HG02759 (cell line): Measurements from ENCODE around the gene ADSS1.

ENCODE experiments used
- ATAC-seq: cut with Tn5 transposase; IDR thresholded peaks from one replicate; pipeline ENCODE4 v1.9.1; 2021; ENCODE audit warnings: mild to moderate bottlenecking, moderate library complexity; ENCODE audit not compliant: unreplicated experiment

The ADSS1 gene

DNA sequence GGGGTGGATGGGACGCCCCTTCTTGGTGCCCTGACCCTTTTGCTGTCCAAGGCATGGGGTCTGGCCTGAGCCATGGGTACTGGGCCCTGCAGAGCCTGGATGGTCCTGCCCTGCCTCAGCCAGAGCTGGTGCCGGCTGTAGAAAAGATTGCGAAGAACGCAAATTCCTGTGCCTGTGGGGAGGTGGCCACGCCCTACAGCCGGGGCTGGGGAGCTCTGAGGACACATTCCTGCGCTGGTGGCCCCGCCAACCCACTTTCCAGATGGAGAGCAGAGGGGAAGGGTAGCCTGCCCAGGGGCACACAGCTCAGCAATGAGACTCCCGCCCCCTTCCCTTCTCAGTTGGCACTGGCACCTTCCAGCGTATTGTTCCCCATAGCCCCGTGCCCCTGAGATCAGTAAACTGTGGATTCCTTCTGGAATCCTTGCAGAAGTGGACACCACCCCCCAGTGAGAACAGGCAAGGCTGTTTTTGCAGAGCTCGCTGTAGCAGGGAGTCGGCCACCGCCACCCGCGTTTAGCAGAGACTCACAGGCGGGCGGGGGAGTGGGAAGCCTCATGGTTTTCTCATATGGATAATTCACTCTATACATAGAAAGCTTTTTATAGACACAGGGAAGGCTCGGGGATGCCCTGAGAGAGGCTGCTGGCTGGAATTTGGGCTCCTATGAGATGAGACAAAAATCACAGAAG is 26.0 kb upstream of the ADSS1 start:
- no peak for ATAC-seq

- no peak for ATAC-seq
These were observed 25.2 kb upstream of the ADSS1 start for GRCh38 chr14:104698688-104699425.

- no peak for ATAC-seq
These were observed 24.6 kb upstream of the ADSS1 start for GRCh38 chr14:104699426-104699748.

GRCh38 chr14:104700225-104700651 is 23.8 kb upstream of the ADSS1 start:
- no peak for ATAC-seq

DNA sequence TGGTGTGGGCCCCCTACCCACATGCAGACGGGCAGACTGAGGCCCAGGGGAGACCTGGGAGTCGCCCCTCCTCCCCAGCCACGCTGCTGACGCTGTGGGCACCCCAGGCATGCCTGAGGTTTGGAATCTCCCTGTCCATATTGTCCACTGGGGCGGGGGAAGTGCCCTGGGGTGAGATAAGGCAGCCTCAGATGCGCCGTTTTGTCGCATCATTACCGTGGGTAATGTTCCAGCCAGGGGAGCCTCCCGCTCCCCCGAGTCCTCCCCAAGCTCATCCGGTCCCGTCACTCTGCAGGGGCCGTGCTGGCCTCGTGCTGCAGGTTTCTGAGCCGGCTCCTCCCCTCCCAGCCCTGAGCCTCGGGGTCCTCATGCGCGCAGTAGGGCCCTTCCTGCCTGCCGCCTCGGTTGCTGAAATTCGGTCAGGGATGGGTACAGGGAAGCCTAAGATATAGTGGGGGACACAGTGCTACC is 23.2 kb upstream of the ADSS1 start:
- ATAC-seq = no peak

GRCh38 chr14:104701383-104702076 is 22.5 kb upstream of the ADSS1 start:
- no peak for ATAC-seq

DNA sequence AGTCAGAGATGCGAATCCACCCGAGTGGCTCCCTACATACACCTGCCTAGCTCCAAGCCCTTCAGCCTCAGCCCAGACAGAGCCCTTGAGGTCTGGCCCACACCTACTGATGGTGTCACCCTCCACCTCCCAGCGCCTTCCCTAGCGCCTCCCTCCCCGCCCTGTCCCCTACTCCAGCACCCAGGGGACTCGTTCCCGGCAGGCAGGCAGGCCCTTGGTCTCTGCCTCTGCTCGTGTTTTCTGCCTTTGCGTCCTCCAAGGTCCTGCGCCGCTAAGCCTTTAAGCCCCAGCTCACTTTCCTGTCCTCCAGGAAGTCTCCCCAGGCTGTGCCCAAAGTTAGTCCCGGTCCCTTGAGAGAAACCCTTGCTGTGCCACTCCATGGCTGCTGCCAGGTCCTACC is 21.9 kb upstream of the ADSS1 start:
- ATAC-seq = no peak

DNA sequence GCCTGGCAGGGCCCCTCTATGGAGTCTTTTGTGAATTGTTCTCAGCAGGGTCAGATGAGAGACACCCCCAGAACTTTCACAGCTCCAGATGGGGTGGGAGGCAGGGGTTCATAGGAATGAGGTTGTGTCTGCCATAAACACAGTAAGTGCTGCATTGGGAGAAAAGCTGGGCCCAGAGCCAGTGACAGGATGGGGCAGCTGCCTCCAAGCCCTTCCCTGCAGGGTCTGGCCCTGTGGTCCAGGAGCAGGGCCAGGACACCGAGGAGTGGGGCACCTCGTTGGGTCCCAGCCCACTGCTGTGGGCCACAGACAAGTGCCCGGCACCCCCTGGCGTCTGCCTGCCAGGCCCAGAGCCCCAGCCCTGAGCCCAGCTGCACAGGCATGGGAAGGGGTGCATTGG is 21.4 kb upstream of the ADSS1 start:
- no peak for ATAC-seq

DNA sequence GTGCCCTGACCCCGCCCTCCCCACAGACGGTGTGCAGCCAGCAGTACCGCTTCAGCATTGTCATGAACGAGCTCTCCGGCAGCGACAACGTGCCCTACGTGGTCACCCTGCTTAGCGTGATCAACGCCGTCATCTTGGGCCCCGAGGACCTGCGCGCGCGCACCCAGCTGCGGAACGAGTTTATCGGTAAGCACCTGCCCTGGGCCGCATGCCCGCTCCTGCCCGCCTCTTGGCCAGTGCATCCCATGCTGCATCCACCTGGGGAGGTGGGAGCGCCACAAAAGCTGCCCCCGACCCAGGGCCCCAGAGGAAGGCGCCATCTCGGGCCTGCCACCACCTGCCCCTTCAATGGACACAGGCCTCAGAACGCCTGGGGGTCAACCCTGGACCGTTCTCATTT is 20.8 kb upstream of the ADSS1 start:
- no peak for ATAC-seq

DNA sequence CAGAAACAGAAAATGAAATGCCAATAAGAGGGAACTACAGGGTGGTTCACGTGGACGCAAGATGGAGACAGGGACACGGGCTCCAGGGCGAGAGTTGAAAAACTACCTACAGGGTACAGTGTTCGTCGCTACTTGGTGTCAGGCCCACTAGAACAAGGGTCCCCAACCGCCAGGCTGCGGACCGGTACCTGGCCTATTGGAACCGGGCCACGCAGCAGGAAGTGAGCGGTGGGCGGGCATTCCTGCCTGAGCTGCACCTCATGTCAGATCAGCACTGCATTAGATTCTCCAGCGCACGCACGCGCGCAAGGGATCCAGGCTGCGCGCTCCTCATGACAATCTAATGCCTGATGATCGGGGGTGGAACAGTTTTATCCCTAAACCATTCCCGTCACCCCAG is 19.8 kb upstream of the ADSS1 start:
- no peak for ATAC-seq

DNA sequence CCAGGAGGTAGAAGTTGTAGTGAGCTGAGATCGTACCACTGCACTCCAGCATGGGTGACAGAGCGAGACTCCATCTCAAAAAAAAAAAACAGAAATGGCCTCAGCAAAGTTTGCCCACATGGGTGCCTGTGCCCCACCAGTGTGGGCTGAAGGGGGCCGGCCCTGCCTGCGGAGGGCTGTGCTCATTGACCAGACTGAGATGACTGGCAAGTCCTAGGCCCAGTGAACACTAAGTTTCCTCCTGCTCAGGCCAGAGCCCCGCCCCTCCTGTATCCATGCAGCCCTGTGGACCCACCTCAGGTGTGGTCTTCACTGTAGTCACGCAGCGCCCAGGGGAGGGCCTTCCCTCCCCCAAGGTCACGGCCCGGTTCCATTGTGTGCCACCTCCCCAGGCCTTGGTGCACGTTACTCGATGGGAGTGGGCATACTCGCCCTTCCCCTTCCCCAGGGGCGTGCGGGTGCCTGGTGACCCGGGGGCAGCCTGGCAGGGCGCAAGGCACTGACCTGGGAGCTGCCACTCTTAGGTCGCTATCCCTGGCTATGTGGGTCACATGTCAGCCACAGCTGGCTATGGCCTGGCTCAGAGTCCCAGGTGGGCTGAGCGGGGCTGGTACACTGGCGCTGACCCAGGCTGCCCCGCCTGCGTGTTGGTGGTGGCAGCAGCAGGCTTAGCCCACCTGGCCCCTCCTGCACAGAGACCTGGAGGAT is 18.5 kb upstream of the ADSS1 start:
- ATAC-seq = no peak

- no peak for ATAC-seq
These were observed 17.1 kb upstream of the ADSS1 start for GRCh38 chr14:104706733-104707607.

DNA sequence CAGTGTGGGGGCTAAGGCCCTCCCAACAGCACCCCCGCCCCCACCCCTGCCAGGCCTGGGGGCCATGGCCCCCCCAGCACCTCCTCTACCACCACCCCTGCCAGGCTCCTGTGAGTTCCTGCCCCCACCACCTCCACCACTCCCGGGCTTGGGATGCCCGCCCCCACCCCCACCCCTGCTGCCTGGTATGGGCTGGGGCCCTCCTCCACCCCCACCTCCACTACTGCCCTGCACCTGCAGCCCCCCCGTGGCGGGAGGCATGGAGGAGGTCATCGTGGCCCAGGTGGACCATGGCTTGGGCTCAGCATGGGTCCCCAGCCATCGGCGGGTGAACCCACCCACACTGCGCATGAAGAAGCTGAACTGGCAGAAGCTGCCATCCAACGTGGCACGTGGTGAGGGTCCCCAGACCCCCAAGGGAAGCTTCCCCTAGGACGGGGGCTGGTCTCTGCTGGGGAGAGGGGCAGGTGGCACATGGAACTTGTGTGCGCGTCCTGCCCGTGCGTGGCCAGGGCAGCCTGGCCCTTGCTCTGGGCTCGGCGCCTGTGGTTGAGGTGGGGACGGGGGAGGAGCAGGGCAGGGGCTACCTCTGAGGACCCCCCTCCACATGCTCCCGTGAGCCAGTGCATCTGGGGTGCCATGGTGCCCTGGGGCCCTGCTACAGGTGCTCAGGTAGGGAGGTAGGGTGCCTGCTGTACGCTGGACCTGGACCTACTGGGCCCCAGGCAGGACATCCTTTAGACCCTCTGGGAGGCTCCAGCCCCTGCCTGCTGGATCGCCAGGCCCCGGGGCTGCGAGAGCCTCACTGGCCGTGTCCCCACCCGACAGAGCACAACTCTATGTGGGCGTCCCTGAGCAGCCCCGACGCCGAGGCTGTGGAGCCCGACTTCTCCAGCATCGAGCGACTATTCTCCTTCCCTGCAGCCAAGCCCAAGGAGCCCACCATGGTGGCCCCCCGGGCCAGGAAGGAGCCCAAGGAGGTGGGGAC is 16.1 kb upstream of the ADSS1 start:
- ATAC-seq = peak; percentile 11

GRCh38 chr14:104708606-104709268 is 15.3 kb upstream of the ADSS1 start:
- peak; percentile 58 for ATAC-seq

DNA sequence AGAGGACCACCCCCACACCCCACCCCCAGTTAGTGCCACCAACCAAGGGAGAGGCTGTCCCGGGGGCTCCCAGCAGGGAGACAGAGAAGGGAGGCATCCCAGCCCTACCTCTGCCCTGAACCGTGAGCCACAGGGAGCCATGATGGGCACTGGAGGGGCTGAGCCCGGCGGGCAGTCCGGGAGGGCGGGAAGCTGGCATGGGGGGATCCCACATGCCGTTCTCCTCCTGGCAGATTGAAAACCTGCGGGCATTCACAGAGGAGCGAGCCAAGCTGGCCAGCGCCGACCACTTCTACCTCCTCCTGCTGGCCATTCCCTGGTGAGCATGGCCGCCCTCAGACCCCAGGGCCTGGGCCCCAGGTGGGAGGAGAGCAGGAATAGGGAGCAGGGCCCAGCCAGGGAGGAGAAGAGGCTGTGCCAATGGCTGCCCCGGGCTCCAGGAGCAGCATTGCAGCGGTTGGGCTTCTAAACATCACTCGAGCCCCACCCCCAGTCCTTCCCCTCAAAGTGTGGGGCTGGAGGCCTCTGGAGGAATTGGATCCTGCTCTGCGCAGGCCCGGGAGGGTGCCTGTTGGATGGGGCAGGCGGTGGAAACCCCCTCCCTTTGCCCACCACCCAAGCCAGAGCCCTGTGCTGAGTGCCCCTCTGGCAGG is 14.5 kb upstream of the ADSS1 start:
- no peak for ATAC-seq

DNA sequence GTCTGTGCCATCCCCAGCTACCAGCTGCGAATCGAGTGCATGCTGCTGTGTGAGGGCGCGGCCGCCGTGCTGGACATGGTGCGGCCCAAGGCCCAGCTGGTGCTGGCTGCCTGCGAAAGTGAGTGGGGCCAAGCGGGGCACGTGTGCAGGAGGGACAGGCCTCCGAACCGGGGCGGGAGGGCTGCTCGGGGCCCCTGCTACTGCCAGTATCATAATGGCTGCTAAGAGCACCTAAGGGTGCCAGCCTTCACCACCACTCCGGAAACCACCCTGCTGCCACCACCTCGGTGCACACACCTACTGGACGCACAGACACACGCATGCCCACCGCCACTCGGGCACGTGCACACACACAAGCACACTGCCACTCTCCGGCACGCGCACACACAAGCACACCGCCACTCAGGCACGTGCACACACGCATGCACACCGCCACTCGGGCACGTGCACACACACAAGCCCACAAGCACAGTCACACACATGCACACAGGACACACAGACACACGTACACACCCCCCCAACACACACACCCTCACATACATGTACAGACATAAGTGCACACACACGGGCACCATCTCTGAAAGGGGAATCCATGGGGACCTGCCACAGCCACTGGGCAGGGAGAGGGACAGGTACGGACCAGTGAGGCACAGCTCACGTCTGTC is 13.8 kb upstream of the ADSS1 start:
- no peak for ATAC-seq

- ATAC-seq = no peak
These were observed 10.9 kb upstream of the ADSS1 start for GRCh38 chr14:104712881-104713734.
